ENCODE data around the gene BABAM2.

BABAM2 gene

GRCh38 chr2:28268386-28268785, 377.9 kb downstream of the BABAM2 start:
- DNase-seq, result no peak

GRCh38 chr2:28269019-28269784, 378.7 kb downstream of the BABAM2 start:
- DNase-seq, result no peak

- DNase-seq, result no peak
These were observed 380.1 kb downstream of the BABAM2 start for GRCh38 chr2:28270456-28271152.

GRCh38 chr2:28271231-28271918, 380.8 kb downstream of the BABAM2 start:
- no peak for DNase-seq

GRCh38 chr2:28271919-28272250, 381.4 kb downstream of the BABAM2 start:
- no peak for DNase-seq

GRCh38 chr2:28273751-28274150, 383.2 kb downstream of the BABAM2 start:
- peak; percentile 14 for DNase-seq

- no peak for DNase-seq
These were observed 384.6 kb downstream of the BABAM2 start for GRCh38 chr2:28274911-28275685.

- DNase-seq, result peak; percentile 27
These were observed 385.6 kb downstream of the BABAM2 start for GRCh38 chr2:28276076-28276618.

- no peak for DNase-seq
These were observed 386.3 kb downstream of the BABAM2 start for GRCh38 chr2:28276807-28277206.

- DNase-seq, result no peak
These were observed 386.9 kb downstream of the BABAM2 start for GRCh38 chr2:28277466-28277865.

GRCh38 chr2:28279371-28279770, 388.8 kb downstream of the BABAM2 start:
- DNase-seq, result no peak

GRCh38 chr2:28280619-28281018, 390.1 kb downstream of the BABAM2 start:
- DNase-seq, result no peak

- no peak for DNase-seq
These were observed 391.2 kb downstream of the BABAM2 start for GRCh38 chr2:28281739-28282138.

GRCh38 chr2:28282248-28282647, 391.7 kb downstream of the BABAM2 start:
- no peak for DNase-seq

- no peak for DNase-seq
These were observed 392.5 kb downstream of the BABAM2 start for GRCh38 chr2:28282861-28283646.

GRCh38 chr2:28283861-28284260, 393.3 kb downstream of the BABAM2 start:
- no peak for DNase-seq

GRCh38 chr2:28286678-28287077, 396.1 kb downstream of the BABAM2 start:
- DNase-seq, result no peak

GRCh38 chr2:28287256-28287915, 396.9 kb downstream of the BABAM2 start:
- DNase-seq, result no peak

- no peak for DNase-seq
These were observed 398.1 kb downstream of the BABAM2 start for GRCh38 chr2:28288620-28289019.

GRCh38 chr2:28291811-28292440, 401.4 kb downstream of the BABAM2 start:
- DNase-seq, result no peak

GRCh38 chr2:28292491-28292890, 402.0 kb downstream of the BABAM2 start:
- DNase-seq, result peak; percentile 5

All from activated CD4-positive, alpha-beta T cell treated with anti-CD3 and anti-CD28 coated beads for 48 hours (primary cell).